GM23248 (cell line): ENCODE data around the gene COG1.

Experiments used
- EZH2 ChIP-seq: fragments of 200-600 bp; sonication (generic); IDR thresholded peaks from 2 replicates; pipeline ENCODE4 v1.6.1; 2018; ENCODE audit warnings: antibody characterized with exemption, mild to moderate bottlenecking; ENCODE audit not compliant: insufficient read depth, poor library complexity, severe bottlenecking
- EZH2phosphoT487 ChIP-seq: fragments of 200-600 bp; sonication (generic); IDR thresholded peaks from 2 replicates; pipeline ENCODE4 v1.6.1; 2018; ENCODE audit warnings: antibody characterized with exemption, moderate library complexity, mild to moderate bottlenecking, low read depth; ENCODE audit not compliant: insufficient read depth

GRCh38 chr17:73215447-73215846 lies 22.6 kb downstream of the COG1 start:
- TF ChIP-seq EZH2 (no peak), EZH2phosphoT487 (no peak)
